Prostate gland (tissue), 2 donors: ENCODE results near the gene STK38. TPM values are rescaled to one million over a fixed set of nuclear protein-coding genes. Genes with fewer than 3 reads are reported as not detected.

Source experiments
- DNase-seq: peaks from one replicate; pipeline ENCODE4 v3.0.0-alpha.2; 2019; ENCODE audit warnings: low spot score
- H3K27ac ChIP-seq, 2 donors: fragments of 200-600 bp; sonication (generic); 2 replicates each; pipeline ENCODE4 v1.5.1; 2017 to 2019
- H3K27me3 ChIP-seq: fragments of 200-600 bp; sonication (generic); replicated peaks from 2 replicates; pipeline ENCODE4 v1.5.1; 2019; ENCODE audit not compliant: insufficient read depth
- H3K36me3 ChIP-seq, 2 donors: fragments of 200-600 bp; sonication (generic); 1 replicate in 1 of 2; 2 replicates in 1 of 2; pipeline versions ENCODE4 v1.5.1 to v1.8.1; 2017 to 2019
- H3K4me1 ChIP-seq: fragments of 200-600 bp; sonication (generic); replicated peaks from 2 replicates; pipeline ENCODE4 v1.5.1; 2019
- H3K4me3 ChIP-seq, 2 donors: fragments of 200-600 bp; sonication (generic); 2 replicates each; pipeline ENCODE4 v1.5.1; 2017 to 2019
- H3K9me3 ChIP-seq: fragments of 200-600 bp; sonication (generic); 2 replicates; pipeline ENCODE4 v1.5.1; 2017
- CTCF ChIP-seq, 4 experiments: fragments of 200-600 bp in 2 of 4; fragments of 450-650 bp in 2 of 4; sonication (generic) in 2 of 4; IDR thresholded peaks; 1 replicate in 3 of 4; 2 replicates in 1 of 4; pipeline ENCODE4 v1.5.1; 2016 to 2019; ENCODE audit warnings: antibody characterized with exemption in 4 of 4, mild to moderate bottlenecking in 2 of 4, moderate library complexity in 2 of 4
- POLR2A ChIP-seq: fragments of 450-650 bp; IDR thresholded peaks from one replicate; pipeline ENCODE4 v1.6.1; 2016; ENCODE audit warnings: antibody characterized with exemption, mild to moderate bottlenecking
- POLR2AphosphoS5 ChIP-seq: sonication (generic); formaldehyde crosslinking; IDR thresholded peaks from one replicate; pipeline ENCODE4 v1.6.1; 2017; ENCODE audit warnings: antibody characterized with exemption
- WGBS: methylation state at CpG from one replicate; pipeline ENCODE4 v1.1.5; 2018; 5-methylcytosine and 5-hydroxymethylcytosine counted together
- intact Hi-C: fragments of 100-400 bp; cut with DNase I; formaldehyde crosslinking; loops from one replicate; pipeline ENCODE4 v1.14.2; 2022
- total RNA-seq, 2 donors: library from RNA; depleted of rRNA; stranded (reverse); fragments of >200 nt; gene quantifications; one replicate each; pipeline ENCODE4 v1.1.0, GENCODE V29; 2016

STK38 gene
- total RNA-seq, 2 donors from 2014 or later = 16.5 to 17.7 TPM

GRCh38 chr6:36524871-36525270 is 22.4 kb downstream of the STK38 start:
- Histone ChIP-seq H3K4me1 (no peaks in the 10 kb centered on the region), H3K27me3 (no peaks in the 10 kb centered on the region), H3K36me3 (no peaks in the 10 kb centered on the region), H3K4me3 (no peak overlapping the region), H3K9me3 (no peaks in the 10 kb centered on the region), H3K27ac (no peak overlapping the region)
- 74% methylated on average over 5 of the region's 5 CpGs for WGBS
- intact Hi-C loops = no loop called here
- no peak for DNase-seq
- TF ChIP-seq POLR2A (no peak), CTCF (IDR thresholded peaks at IDR 0.05) (no peak), POLR2AphosphoS5 (no peak)

GRCh38 chr6:36523936-36524499 is 23.3 kb downstream of the STK38 start:
- H3K4me1 ChIP-seq = no peaks in the 10 kb centered on the region
- H3K27ac ChIP-seq = no peak overlapping the region
- H3K9me3 ChIP-seq = no peaks in the 10 kb centered on the region
- no peak for DNase-seq
- no peak for TF ChIP-seq POLR2A
- no peak for TF ChIP-seq CTCF (IDR thresholded peaks at IDR 0.05)
- no peak for TF ChIP-seq POLR2AphosphoS5
- intact Hi-C loops = no loop called here
- no peak overlapping the region for H3K4me3 ChIP-seq
- 58% methylated on average over 6 of the region's 6 CpGs for WGBS
- no peaks in the 10 kb centered on the region for H3K27me3 ChIP-seq
- no peaks in the 10 kb centered on the region for H3K36me3 ChIP-seq

- no peak overlapping the region for H3K4me3 ChIP-seq
- WGBS = 98% methylated on average over 8 of the region's 8 CpGs
- H3K27me3 ChIP-seq = no peaks in the 10 kb centered on the region
- intact Hi-C loops = no loop called here
- no peak overlapping the region for H3K27ac ChIP-seq
- no peak for DNase-seq
- H3K9me3 ChIP-seq = no peaks in the 10 kb centered on the region
- no peaks in the 10 kb centered on the region for H3K4me1 ChIP-seq
- no peak for TF ChIP-seq CTCF (IDR thresholded peaks at IDR 0.05)
- no peak for TF ChIP-seq POLR2A
- H3K36me3 ChIP-seq = no peaks in the 10 kb centered on the region
Measured at GRCh38 chr6:36523451-36523850, 23.8 kb downstream of the STK38 start.

GRCh38 chr6:36519352-36519751 is 27.9 kb downstream of the STK38 start:
- Histone ChIP-seq H3K4me1 (peaks cover 6% of the 10 kb centered on the region), H3K4me3 (no peak overlapping the region), H3K27me3 (no peaks in the 10 kb centered on the region), H3K36me3 (no peaks in the 10 kb centered on the region), H3K9me3 (no peaks in the 10 kb centered on the region), H3K27ac (no peak overlapping the region)
- TF ChIP-seq POLR2AphosphoS5 (no peak), CTCF (IDR thresholded peaks at IDR 0.05) (no peak), POLR2A (no peak)
- intact Hi-C loops = no loop called here
- DNase-seq = no peak

GRCh38 chr6:36517408-36517807 is 29.9 kb downstream of the STK38 start:
- Histone ChIP-seq H3K4me1 (peaks cover 6% of the 10 kb centered on the region), H3K4me3 (no peak overlapping the region), H3K36me3 (no peaks in the 10 kb centered on the region), H3K27ac (no peak overlapping the region), H3K27me3 (no peaks in the 10 kb centered on the region), H3K9me3 (no peaks in the 10 kb centered on the region)
- TF ChIP-seq CTCF (IDR thresholded peaks at IDR 0.05) = no peak
- no peak for TF ChIP-seq POLR2A
- no peak for TF ChIP-seq POLR2AphosphoS5
- WGBS = 44% methylated on average over 2 of the region's 2 CpGs
- DNase-seq = no peak
- intact Hi-C loops = no loop called here
